ENCODE results near the gene PRR11.
"Not testable (repeated sequence)": the region's sequence is repeated elsewhere in the genome, so short reads cannot be mapped to it uniquely, and the experiment has no call there.

The PRR11 gene

GRCh38 chr17:59154292-59154720, 1.2 kb upstream of the PRR11 start:
- no peak for DNase-seq

- DNase-seq, result peak; percentile 97
Measured at GRCh38 chr17:59154721-59155438, 666 bp upstream of the PRR11 start, which contains the start of gene SKA2. Gene SKA2, minus strand, starts transcription at chr17:59155186. Its CDS starts 23 bp downstream, at chr17:59155163.

- DNase-seq, result no peak
Measured at GRCh38 chr17:59160157-59161025, 4.8 kb downstream of the PRR11 start.

GRCh38 chr17:59161477-59161876, 5.9 kb downstream of the PRR11 start:
- DNase-seq, result no peak

- DNase-seq, result peak; percentile 14
Measured at GRCh38 chr17:59165933-59166342, 10.4 kb downstream of the PRR11 start.

DNA sequence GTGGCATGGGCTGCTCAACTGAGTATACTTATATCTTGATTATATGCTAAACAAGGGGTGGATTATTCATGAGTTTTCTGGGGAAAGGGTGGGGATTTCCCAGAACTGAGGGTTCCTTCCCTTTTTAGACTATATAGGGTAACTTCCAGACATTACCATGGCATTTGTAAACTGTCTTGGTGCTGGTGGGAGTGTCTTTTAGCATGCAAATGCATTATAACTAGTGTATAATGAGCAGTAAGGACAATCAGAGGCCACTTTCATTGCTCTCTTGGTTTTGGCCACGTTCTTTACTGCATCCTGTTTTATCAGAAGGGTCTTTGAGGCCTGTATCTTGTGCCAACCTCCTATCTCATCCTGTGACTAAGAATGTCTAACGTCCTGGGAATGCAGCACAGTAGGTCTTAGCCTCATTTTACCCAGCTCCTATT, 12.0 kb downstream of the PRR11 start:
- no peak for DNase-seq

DNA sequence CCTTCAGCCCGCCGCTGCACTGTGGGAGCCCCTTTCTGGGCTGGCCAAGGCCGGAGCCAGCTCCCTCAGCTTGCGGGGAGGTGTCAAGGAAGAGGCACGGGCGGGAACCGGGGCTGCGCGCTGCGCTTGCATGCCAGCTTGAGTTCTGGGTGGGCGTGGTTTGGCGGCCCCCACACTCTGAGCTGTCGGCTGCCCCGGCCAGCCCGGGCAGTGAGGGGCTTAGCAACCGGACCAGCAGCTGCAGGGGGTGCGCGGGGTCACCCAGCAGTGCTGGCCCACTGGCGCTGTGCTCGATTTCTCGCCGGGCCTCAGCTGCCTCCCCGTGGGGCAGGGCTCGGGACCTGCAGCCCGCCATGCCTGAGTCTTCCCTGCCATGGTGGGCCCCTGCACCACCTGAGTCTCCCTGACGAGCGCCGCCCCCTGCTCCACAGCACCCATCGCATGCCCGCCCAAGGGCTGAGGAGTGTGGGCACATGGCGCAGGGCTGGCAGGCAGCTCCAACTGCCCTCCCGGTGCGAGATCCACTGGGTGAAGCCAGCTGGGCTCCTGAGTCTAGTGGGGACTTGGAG, 17.0 kb downstream of the PRR11 start:
- no peak for DNase-seq

DNA sequence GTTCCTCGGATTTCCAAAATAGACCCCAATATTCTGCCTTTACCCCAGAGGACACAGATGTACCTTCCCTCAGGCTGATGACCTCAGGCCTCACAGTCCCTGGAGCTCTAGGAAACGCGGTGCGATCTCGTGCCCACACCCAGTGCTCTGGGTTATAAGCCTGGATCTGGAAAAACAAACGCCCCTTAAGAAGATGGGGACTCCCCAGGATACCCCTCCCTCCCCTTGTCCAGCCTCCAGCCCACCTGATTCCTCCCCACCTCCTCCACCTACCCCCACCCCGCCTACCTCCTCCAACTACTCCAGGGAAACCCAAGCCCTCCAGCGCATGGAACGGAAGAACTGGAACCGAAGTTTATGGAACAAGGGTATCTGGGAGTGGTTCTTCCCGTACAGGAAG, 19.1 kb downstream of the PRR11 start:
- DNase-seq, result no peak

DNA sequence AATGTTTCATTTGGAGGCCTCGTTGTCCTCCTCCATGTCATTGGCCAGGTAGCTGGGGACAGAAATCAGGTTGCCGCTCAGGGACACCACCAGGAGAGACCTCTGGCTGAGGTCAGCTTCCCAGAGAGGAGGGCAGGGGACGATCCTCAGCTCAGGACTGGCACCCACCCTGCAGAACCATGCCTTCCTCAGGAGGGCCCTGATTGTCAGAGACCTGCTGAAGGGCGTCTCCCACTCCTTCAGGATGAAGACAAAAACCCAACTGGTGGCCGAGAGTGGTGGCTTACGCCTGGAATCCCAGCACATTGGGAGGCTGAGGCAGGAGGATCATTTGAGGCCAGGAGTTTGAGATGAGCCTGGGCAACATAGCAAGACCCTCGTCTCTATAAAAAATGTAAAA, 19.5 kb downstream of the PRR11 start:
- no peak for DNase-seq

GRCh38 chr17:59178266-59178985, 22.9 kb downstream of the PRR11 start:
- no peak for DNase-seq

- not testable (repeated sequence) for DNase-seq
Measured at GRCh38 chr17:59179601-59180000, 24.1 kb downstream of the PRR11 start.

DNA sequence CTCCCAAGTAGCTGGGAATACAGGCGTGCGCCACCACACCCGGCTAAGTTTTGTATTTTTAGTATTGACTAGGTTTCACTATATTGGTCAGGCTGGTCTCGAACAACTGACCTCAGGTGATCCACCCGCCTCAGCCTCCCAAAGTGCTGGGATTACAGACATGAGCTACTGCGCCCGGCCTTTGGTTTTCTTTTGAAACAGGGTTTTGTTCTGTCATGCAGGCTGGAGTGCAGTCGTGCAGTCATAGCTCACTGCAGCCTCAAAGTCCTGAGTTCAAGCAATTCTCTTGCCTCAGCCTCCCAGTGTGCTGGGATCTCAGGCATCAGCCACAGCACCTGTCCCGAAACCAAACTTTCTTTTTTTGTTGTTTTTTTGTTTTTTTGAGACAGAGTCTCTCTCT, 25.1 kb downstream of the PRR11 start:
- DNase-seq, result no peak

- no peak for DNase-seq
Measured at GRCh38 chr17:59181481-59181880, 25.9 kb downstream of the PRR11 start.

- no peak for DNase-seq
Measured at GRCh38 chr17:59185997-59186396, 30.5 kb downstream of the PRR11 start.

- no peak for DNase-seq
Measured at GRCh38 chr17:59186850-59187249, 31.3 kb downstream of the PRR11 start.

- no peak for DNase-seq
Measured at GRCh38 chr17:59190806-59191205, 35.3 kb downstream of the PRR11 start.

DNA sequence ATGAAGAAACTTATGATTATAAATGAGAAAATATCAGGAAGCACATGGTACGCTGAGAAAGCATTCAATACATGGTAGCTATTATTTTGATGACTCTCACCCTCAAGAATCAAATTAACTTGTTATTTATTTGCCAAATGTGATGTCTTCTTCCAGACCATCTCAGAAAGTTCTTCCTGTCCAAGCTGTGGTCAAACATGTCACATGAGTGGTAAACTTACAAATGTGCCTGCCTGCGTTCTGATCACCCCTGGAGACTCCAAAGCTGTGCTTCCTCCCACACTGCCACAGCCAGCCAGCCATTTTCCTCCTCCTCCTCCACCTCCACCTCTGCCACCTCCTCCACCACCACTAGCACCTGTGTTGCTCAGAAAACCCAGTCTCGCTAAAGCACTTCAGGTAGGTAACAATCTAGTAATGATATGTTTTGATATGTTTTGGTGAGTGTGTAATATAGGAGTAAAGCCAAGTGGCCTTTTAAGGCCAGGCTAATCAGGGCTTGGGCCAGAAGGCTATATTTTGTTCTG, 37.9 kb downstream of the PRR11 start:
- DNase-seq, result no peak

GRCh38 chr17:59199398-59199797, 43.9 kb downstream of the PRR11 start:
- no peak for DNase-seq

- no peak for DNase-seq
Measured at GRCh38 chr17:59202320-59202719, 46.8 kb downstream of the PRR11 start.

DNA sequence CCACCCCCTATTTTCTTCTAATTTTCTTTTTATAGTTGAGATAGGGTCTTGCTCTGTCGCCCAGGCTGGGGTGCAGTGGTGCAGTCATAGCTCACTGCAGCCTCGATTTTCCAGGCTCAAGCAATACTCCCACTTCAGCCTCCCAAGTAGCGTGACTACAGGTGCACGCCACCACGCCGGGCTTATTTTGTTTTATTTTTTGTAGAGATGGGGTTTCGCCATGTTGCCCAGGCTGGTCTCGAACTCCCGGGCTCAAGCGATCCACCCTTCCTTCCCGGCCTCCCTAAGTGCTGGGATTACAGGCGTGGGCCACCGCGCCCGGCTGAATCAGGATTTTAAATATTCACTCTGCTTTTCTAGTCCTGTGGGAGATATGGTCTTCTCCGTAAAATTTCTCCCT, 63.8 kb downstream of the PRR11 start:
- DNase-seq, result no peak

DNA sequence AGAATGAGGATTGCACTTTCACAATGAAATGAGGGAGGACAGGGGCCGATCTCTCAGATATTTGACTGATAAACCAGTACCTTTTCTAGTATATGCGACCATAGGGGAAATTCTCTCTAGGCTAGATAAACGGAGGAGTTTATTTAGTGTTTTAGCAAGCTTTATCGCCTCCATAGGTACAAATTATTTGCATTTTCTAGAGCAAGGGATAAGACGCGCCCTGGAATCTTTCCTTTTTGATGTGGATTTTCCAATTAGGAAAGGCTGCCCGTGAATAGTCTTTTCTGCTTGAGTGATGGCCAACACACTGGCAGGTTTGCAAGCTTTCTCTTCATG, 64.4 kb downstream of the PRR11 start:
- no peak for DNase-seq

GRCh38 chr17:59220328-59221158, 65.0 kb downstream of the PRR11 start, which contains the start of gene GDPD1:
Gene GDPD1, plus strand, starts transcription at chr17:59220511. Its CDS starts 99 bp downstream, at chr17:59220610.
- peak; percentile 89 for DNase-seq

Data from KG1 (cell line).